ENCODE measurements around the gene ARID5B.

Gene ARID5B

GRCh38 chr10:62040881-62041280 is 139.4 kb downstream of the ARID5B start:
- Histone ChIP-seq H3K4me1 (no peaks in the 10 kb centered on the region), H3K4me2 (ENCODE audit: low read length) (no peak overlapping the region), H3K9me3 (ENCODE audit: control insufficient read depth, low read length) (no peaks in the 10 kb centered on the region), H3K36me3 (ENCODE audit: control insufficient read depth, insufficient read depth, low read length) (no peaks in the 10 kb centered on the region), H3K27ac (no peak overlapping the region), H2AFZ (no peak overlapping the region), H3K4me3 (ENCODE audit: low read depth, low read length) (no peak overlapping the region), H3K79me2 (no peaks in the 10 kb centered on the region), H3K27me3 (ENCODE audit: control insufficient read depth, insufficient read depth, low read length) (no peaks in the 10 kb centered on the region), H3K9ac (no peak overlapping the region)
- no peak for TF ChIP-seq CTCF (IDR thresholded peaks at IDR 0.05)

- no peaks in the 10 kb centered on the region for H3K79me2 ChIP-seq
Measured at GRCh38 chr10:62043421-62044021, 142.0 kb downstream of the ARID5B start.

GRCh38 chr10:62044566-62044965 is 143.1 kb downstream of the ARID5B start:
- Histone ChIP-seq H2AFZ (no peak overlapping the region), H3K4me3 (ENCODE audit: low read depth, low read length) (no peak overlapping the region), H3K9me3 (ENCODE audit: control insufficient read depth, low read length) (no peaks in the 10 kb centered on the region), H3K4me1 (no peaks in the 10 kb centered on the region), H3K36me3 (ENCODE audit: control insufficient read depth, insufficient read depth, low read length) (no peaks in the 10 kb centered on the region), H3K27me3 (ENCODE audit: control insufficient read depth, insufficient read depth, low read length) (no peaks in the 10 kb centered on the region), H3K4me2 (ENCODE audit: low read length) (no peak overlapping the region), H3K9ac (no peak overlapping the region), H3K27ac (no peak overlapping the region), H3K79me2 (no peaks in the 10 kb centered on the region)
- no peak for TF ChIP-seq CTCF (IDR thresholded peaks at IDR 0.05)

More at GRCh38 chr10:62043421-62044021, 142.0 kb downstream of the ARID5B start:
- Histone ChIP-seq H3K27ac (no peak overlapping the region), H3K9me3 (ENCODE audit: control insufficient read depth, low read length) (no peaks in the 10 kb centered on the region), H3K36me3 (ENCODE audit: control insufficient read depth, insufficient read depth, low read length) (no peaks in the 10 kb centered on the region), H2AFZ (no peak overlapping the region), H3K4me2 (ENCODE audit: low read length) (no peak overlapping the region), H3K9ac (no peak overlapping the region), H3K27me3 (ENCODE audit: control insufficient read depth, insufficient read depth, low read length) (no peaks in the 10 kb centered on the region), H3K4me1 (no peaks in the 10 kb centered on the region), H3K4me3 (ENCODE audit: low read depth, low read length) (no peak overlapping the region)
- no peak for TF ChIP-seq CTCF (IDR thresholded peaks at IDR 0.05)

GRCh38 chr10:62045765-62046521 is 144.4 kb downstream of the ARID5B start:
- H3K4me1 ChIP-seq: peaks cover 7% of the 10 kb centered on the region
- no peak for TF ChIP-seq CTCF (IDR thresholded peaks at IDR 0.05)
- H3K9ac ChIP-seq: no peak overlapping the region
- no peaks in the 10 kb centered on the region for H3K9me3 ChIP-seq (ENCODE audit: control insufficient read depth, low read length)
- no peaks in the 10 kb centered on the region for H3K36me3 ChIP-seq (ENCODE audit: control insufficient read depth, insufficient read depth, low read length)
- no peak overlapping the region for H2AFZ ChIP-seq
- no peaks in the 10 kb centered on the region for H3K79me2 ChIP-seq
- no peak overlapping the region for H3K4me2 ChIP-seq (ENCODE audit: low read length)
- no peak overlapping the region for H3K4me3 ChIP-seq (ENCODE audit: low read depth, low read length)
- H3K27me3 ChIP-seq (ENCODE audit: control insufficient read depth, insufficient read depth, low read length): no peaks in the 10 kb centered on the region
- H3K27ac ChIP-seq: peak overlapping the region; percentile 39

Measured in parathyroid adenoma (tissue), 2 donors.